Endometrial microvascular endothelial cells (primary cell): ENCODE measurements around the gene AGAP1. TPM values are rescaled to one million over a fixed set of nuclear protein-coding genes. Genes with fewer than 3 reads are reported as not detected.
"Not testable (repeated sequence)": the region's sequence is repeated elsewhere in the genome, so short reads cannot be mapped to it uniquely, and the experiment has no call there.

ENCODE experiments used
- in situ Hi-C: cut with HindIII; loops from 2 replicates; pipeline ENCODE4 v1.10.0; 2017; ENCODE audit warnings: low sequenced_read_pairs, low pct_unique_long_range_greater_than_20kb; ENCODE audit errors: inconsistent ontology term
- total RNA-seq: library from RNA; depleted of rRNA; stranded (reverse); fragments of >200 nt; gene quantifications from one replicate; pipeline ENCODE4 v1.2.3, GENCODE V29; 2015; ENCODE audit errors: inconsistent ontology term

AGAP1 gene
- total RNA-seq, 1 donor from 2014 or later: 19.4 TPM

DNA sequence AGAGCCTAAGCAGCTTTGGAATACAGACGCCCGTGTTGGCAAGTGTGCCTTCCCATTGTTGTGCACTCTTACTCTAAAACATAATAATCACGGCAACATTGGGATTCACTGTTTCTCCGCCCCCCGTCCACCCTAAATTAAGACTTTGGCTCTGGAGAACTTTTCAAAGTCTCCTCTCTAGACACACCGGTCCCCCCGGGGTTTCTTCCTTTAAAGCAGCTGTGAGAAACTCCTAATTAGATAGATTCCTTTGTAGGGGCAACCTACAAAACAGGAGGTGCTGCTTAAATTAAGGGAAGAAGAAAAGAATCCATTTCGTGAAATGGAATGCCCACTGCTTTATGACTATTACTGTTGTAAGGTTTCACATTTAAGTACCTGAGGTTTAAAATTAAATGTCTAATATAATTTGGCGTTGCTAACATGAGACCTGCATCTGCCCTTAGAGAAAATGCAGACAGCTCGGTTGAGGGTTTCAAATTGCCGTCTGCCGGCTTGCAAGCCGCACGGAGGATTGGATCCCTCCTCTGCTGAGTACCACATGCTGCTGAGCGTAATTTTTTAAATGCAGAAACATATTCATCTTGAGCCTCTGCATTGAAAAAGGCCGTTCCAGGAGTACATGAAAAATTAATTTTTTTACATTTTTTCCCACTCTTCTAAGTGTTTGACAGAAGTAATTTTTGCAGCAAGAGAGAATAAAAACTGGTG lies 441.1 kb downstream of the AGAP1 start:
- in situ Hi-C loops: no loop called here

DNA sequence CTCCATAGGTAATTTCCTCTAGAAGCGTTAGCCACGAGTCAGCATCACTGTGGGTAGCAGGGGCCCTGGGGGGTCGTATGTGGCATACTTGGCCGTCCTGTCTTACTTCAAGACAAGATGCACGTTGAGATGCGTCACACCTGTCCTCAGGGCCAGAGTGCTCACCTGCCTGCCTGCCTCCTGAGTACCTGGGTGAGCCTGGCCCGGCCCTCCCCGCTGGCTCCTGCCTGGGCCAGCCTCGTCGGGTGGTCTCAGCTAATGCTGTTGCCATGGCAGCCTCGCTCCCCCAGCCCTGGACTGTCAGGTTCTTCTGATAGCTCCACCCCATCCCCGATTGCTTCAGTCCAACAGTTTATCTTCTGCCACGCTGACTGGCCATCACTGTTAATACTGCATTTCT lies 441.9 kb downstream of the AGAP1 start:
- in situ Hi-C loops: no loop called here

DNA sequence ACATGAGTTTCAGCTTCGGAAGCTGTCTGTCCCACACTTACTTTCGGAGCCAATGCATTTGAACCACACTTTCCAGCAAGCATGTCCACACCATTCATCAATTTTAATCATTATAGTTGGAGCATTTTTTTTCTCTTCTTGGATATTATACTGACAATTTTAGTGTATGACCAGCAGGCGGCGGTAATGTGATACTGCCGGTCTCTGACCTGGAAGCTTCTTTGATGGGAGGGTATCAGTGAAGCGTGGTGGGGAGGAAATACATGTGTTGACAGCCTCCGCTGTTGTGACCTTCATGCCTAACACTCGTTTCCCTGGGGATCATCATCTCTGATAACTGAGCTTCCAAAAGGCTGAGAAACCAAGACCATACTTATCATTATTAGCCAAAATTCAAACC lies 442.6 kb downstream of the AGAP1 start:
- in situ Hi-C loops: no loop called here

DNA sequence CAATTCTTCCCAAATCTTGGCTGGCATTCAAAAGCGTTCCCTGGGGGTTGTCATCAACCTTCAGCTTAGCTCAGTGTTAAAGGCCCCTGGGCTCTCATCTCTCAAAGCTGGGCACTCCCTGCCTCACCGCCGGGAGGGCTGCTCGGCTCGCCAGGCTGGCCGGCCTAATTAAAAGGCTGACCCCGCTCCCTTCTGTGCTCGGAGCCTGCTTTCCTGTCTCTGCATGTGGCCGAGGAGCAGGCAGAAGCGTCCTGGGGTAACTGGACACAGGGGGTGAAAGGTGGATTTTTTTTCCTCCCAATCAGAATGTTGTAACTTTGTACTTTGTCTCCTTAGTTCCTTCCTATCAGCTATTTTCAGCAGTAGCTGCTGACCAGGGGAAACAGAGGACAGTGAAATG lies 443.2 kb downstream of the AGAP1 start:
- in situ Hi-C loops: no loop called here

DNA sequence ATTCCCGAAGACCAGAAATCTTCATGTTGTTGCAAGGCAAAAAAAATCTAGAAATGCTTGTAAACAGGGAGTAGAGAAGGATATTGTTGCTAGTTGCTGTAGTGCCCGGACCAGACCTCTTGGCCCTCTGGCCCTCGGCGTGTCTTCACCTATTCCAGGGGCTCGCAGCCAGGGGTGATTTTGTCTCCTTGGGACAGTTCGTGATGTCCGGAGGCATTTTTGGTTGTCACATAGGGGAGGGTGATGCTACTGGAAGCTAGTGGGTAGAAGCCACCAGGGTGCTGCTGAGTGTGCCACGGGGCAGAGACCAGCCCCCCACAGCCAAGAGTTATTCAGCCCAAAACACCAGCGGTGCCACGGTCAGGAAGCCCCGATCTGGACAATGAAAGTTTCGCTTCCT lies 443.7 kb downstream of the AGAP1 start:
- in situ Hi-C loops: no loop called here

DNA sequence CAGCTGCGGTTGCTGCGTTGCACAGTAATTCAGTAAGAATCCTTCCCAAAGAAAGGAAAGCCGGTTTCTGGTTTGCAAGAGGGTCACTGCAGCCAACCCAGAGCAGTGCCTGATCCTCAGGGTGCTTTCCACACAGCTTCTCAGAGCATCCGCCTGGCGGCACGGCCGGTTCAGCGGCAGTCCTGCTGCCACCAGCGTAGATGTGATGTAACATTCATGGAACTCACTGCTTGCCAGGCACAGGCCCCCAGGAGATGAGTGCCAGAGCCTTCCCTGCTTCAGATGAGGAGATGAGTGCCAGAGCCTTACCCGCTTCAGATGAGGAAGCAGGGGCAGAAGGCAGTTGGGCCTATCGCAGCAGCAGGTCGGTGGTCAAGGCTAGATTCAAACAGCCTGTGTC lies 444.1 kb downstream of the AGAP1 start:
- in situ Hi-C loops: no loop called here

DNA sequence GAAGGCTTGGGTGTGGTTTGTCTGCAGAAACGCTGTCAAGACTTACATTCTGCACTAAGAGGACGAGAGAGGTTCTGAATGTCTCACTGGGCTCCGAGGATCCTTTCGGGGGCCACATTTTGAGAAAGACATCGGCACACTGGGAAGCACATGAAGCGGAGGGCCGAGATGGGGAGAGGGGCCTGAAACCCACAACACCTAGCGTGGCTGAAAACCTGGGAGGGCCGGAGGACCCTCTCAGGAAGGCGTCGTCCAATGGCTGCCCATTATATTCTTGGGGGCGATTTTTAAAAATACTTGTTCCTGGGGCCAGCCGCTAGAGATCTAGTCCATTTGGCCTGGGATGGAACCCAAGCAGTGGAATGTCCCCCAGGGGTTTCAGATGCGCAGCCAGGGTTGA lies 444.8 kb downstream of the AGAP1 start:
- in situ Hi-C loops: no loop called here

DNA sequence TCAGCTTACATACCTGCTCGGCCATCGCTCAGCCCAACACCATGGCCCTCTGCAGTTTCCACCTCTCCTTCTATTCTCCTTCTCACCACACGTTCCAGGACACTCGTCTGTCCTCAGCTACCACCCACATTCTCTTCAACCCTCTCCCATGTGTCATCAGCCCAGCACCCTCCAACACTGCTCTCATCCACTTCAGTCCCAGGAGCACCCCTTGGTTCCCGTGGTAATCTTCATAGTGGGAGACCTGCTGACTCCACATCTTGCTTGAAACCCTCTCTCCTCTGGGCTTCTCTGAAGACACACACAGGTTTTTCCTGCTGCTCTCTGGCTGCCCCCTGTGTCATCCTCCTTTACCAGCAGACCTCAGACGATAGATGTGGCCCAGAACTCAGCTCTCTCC lies 445.6 kb downstream of the AGAP1 start:
- in situ Hi-C loops: no loop called here

DNA sequence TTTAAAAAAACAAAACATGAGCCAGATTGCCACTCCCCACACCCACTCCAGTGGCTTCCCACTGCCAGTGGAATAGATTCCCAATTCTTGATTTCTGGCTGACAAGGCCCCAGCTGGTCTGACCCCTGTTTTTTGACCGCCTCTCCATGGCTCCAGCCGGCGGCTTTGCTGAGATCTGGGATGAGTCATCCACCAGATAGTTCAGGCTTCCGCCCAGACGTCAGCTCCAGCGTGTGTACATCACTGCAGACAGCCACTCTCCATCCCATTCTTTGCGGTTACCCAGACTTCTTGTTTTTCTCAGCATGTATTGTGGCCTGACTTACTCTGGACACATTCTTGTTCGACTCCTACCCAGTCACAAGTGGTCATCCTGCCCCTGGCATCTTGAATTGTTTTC lies 446.5 kb downstream of the AGAP1 start:
- in situ Hi-C loops: no loop called here

DNA sequence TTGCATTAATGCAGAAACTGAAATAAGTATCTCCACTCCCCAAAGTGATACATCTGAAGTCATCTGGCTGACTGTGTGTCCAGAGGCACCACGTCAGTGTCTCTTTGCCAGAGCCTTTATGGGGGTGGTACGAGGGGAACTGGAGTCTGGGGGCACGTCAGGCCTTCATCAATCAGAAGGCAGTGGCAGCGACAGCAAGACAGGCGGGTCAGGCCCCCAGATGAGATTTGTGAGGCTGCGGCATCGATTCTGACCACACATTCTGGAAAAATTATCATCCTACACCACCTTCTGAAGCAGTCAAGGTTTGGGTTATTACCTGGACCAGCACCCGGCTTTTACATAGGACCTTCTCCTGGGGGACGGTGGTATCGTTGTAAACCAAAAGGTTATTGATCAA lies 450.7 kb downstream of the AGAP1 start:
- in situ Hi-C loops: no loop called here

DNA sequence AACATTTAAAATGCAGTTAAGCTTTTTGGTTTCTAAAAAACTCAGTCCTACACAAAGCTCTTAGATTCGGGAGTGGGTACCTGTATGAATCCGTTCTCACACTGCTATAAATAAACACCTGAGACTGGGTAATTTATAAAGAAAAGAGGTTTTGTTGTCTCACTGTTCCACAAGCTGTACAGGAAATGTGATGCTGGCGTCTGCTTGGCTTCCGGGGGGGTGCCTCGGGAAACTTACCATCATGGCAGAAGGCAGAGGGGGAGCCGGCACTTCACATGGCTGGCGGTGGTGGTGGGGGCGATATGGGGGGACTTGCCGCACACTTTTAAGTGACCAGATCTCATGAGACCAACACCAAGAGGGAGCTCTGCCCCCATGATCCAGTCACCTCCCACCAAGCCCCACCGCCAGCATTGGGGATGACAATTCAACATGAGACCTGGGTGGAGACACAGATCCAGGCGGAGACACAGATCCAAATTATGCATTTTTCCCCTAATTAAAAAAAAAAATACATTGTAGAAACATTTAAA lies 451.8 kb downstream of the AGAP1 start:
- in situ Hi-C loops: no loop called here

DNA sequence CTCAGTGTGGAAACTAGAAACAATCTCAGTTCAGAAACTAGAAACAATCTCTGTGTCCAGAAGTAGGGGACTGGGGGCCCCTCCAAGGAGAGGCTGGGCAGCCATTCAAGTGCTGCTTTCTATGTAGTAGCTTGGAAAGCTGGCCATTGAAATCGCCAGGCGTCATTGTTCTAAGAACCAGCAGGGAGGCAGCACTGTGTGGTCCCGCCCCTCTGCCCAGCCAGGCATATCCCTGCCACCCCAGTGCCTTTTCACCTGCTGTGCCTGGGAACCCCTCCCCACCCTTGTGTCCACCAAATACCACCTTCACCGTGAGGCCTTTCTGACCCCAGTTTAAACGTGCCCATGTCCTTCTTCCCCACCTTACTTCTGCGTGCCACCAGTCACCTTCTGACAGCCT lies 452.7 kb downstream of the AGAP1 start:
- in situ Hi-C loops: no loop called here

DNA sequence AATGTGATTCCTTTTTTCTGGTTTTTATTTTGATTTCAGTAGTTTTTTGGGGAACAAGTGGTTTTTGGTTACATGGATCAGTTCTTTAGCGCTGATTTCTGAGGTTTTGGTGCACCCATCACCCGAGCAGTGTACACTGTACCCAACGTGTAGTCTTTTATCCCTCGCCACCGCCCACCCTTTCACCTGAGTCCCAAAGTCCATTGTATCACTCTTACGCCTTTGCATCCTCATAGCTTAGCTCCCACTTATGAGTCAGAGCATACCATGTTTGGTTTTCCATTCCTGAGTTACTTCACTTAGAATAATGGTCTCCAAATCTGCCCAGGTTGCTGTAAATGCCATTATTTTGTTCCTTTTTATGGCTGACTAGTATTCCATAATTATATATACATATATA lies 453.2 kb downstream of the AGAP1 start:
- in situ Hi-C loops: not testable (repeated sequence)

DNA sequence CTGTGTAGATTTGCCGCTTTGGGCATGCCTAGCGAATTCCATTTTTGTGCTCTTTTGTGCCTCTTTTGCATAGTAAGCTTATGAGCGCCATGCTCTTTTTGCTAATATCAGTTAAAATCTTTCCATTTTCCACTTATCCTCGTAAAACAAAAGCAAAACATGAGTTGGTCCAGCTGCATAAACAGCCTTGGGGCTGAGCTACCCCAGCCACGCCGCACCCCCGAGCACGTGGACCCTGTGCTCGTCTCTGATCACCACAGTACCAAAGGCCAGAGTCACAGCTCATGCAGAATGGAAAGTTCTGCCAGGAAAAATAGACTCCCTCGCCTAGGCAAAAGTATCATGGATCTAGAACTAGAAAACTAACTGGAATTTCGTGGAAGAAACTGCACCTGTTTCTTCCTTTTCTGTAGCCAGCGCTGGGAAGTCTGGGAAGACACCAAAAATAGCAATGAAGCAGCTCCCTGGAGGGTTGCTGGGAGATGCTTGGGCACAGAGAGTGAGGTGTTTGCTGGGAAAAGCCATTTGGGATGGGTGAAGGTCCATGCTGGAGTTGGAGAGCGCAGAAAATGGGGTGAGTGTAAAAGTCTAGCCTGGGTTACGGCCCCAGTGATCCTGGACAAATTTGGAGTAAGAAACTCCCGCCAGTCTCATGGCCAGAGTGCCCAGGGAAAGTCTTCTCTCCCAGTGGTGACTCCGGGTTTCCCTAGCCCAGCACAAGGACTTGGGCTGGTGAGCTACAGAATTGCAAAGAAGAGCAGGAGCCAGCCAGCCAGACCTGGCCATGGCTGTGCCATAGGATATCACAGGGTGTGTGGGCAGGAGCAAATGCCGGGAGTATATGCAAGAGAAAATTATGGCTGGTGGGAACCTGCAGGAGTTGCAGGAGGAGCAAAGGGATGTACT lies 456.0 kb downstream of the AGAP1 start:
- in situ Hi-C loops: no loop called here

DNA sequence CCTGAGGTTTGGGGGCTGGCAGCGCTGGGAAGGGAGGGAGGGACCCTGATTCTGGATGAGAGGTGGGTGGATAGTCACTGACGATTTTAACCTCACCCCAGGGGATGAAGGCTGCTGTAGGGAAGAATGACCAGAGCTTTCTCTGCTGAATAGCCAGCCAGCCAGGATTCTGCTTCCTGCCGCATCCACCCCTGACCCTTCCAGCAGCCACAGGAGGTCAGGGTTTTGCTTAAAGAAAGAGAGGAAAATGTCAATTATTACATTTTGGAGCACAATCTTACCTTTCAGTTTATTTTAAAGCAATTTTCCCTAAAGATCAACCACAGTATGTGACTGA lies 456.6 kb downstream of the AGAP1 start:
- in situ Hi-C loops: no loop called here

DNA sequence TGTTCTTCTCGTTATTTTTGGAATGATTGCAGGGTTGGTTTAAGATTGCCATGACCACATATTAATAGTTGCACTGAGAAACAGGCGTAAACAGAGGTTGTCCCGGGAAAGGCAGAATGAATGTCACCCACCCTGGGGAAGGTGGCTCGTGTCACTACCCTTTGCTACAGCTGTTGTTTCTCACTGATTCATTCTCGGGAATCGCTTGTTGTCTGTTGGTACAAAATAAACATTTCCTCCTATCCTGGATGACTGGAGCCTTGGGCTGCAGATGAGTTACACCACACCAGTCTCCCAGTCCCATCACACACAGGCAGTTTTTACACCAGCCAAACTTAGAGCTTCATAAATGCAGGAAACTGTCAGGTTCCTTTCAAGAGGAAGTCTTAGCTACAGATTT lies 457.6 kb downstream of the AGAP1 start:
- in situ Hi-C loops: no loop called here

DNA sequence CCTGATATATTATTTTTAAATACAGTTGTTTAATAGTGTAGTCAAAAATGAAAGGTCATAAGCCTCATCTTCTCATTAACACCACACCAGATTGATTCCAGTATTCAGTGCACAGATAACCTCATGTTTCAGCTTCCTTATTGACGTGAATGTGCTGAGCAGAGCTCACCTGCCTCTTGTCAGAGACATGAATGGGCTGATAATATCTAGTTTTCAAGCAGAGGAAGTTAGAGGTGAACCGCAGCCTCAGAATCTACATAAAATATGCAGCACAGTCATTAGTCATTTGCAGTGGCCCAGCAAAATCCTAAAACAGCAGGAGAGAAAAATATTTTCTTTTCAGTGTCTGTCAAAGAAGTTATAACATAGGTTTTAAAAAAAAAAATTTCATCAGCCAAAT lies 458.1 kb downstream of the AGAP1 start:
- in situ Hi-C loops: no loop called here

DNA sequence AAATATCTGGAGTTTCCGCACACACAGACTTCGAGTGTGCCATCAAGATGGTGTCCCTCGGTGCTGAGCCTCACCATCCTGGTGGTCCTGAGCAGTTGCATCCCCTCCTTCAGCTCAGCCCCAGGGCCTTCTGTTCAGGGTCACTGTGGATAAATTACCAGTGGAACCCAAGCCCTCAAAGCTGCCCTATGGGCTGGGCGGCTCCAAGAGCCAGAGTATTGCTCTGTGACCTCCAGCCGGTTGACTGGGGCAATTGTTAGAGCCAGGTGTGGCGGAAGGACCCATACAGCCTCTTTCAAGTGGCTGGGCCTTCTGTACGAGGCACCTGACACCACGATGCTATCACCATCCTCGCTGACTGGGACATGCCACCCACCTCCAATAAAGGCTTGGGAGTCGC lies 458.9 kb downstream of the AGAP1 start:
- in situ Hi-C loops: no loop called here

DNA sequence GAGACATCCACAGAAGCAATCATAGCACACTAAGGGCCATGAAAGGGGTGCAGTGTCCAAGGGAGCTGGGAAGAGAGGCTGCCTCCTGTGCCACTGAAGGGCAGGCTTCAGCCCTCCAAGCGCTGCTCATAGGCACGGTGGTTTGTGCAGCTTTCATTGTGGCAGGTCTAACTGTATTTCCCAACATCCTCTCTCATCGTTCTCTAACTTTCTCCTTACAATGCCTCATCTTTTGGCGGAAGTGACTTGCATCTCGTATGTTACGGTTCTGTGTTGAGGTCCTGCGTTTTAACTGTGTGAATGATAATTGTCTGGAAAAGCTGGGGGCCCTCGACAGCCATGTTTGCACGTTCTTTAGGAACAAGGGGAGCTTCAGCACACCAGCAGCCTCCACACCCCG lies 460.4 kb downstream of the AGAP1 start:
- in situ Hi-C loops: no loop called here

DNA sequence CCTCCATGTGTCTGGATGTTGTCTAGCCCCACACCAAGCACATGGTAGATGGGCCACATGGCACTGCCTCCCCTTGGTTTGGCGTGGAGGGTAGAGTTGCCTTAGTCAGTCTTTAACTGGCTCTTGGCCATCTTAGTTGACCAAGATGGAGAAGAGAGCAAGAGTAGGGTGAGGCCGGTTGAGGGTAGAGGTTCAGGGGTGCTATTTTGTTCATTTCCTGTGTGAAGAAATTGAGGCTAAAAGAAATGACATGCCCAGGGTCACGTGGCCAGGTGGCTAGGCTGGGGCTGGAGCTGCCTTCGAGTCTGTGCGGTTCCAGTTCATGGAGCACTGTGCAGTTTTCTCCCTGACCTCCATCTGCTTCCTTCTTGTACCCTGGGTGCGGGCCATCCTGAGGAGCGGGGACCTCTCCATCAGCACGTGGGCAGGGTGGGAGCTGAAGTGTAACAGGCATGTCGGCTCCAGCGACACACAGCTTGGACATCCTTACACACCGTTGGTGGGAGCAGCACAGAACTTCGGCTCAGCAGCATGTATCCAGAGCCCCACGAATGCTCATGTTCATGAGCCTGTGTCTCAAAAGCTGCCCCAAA lies 461.1 kb downstream of the AGAP1 start:
- in situ Hi-C loops: no loop called here
